8988T (cell line): Measurements from ENCODE around the gene EMCN.
"Not testable (repeated sequence)": the region's sequence is repeated elsewhere in the genome, so short reads cannot be mapped to it uniquely, and the experiment has no call there.

Source experiments
- DNase-seq: peaks from one replicate; pipeline ENCODE4 v3.0.0; 2011

Gene EMCN

DNA sequence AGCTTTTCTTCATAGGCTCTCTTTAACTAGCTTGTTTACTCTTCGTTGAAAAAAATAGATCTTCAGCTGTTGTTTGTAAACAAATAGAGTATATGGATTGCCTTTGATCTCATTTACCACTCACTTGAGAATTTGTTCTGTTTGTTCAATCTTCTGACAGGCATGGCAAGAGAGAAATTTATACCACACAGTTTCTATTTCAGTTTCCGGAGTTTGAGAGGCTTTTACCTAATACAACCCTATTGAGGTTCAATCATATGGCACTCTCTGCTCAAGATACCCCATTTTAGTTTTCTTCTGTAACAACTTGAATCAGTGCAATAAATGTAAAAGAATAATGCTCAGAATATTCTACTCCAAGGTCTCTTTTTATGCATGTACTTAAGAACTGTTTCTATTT is 148.0 kb downstream of the EMCN start:
- DNase-seq = no peak

DNA sequence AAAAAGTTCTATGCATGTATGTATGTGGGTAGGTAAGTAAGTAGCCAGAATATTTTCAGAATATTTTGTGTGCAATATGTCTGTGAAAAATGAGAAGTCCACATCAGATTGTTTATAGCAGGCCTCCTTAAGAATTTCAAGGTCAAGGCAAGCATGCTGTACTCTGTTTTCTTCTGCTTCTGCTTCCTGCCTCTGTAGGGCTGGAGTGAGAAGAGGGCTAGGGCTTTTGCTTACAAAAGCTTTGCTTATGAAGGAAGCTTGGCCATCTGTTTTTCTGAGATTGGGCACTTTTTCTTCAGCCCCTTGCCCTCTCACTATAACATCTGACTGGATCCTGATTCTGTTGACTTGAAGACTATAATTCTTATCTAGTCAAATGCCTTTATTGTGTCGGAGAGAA is 150.4 kb downstream of the EMCN start:
- DNase-seq = no peak

DNA sequence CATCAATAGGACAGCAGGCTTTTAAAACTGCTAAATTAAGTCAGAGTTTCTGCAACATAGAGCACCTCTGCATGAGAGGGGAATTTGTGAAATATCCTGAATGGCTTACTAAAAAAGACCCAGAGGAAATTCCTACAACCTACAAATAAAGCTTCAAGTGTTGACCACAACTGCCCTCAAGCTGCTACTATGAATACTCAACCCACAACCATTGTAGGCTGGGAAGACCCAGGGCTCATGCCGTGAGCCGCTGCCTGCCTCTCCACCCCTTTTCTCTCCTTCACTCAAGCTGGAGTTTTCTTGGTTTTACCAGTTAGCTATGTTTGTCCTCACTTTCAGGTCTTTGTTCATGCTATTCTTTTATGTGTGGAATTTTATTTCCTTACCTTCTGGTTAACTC is 151.6 kb downstream of the EMCN start:
- no peak for DNase-seq

DNA sequence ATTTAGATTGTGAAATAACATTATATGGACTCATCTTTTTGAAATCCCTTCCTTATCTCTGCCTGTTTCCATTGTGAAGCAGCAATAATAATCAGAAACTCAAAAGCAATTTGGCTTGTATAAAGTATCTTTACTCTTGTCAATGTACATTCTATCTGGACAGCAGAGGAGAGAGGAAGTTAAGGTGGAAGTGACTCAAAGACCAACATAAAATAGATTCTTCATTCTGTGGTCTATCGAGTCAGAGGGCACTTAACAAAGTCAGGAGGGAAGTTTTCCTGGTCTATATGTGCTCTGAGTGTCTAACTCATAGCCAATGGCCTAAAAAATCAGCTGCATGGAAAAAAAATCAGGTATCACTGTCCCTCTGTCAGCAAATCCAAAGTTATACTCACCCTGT is 155.5 kb downstream of the EMCN start:
- no peak for DNase-seq

DNA sequence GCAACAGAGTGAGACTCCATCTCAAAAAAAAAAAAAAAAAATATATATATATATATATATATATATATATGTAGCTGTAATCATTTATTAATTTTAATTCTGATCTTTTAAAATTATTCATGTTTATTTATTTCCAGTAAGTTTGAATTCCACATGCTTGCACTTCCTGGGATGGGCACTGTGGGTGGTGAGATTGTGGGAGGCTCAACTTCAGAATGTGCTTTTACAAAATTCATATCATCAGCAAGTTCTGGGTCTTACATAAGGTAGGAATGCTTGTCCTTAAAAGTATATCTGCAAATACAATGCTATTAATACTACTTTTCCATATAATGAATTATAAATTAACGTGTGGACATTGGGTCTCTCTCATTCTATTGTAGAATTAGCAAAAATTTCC is 156.5 kb downstream of the EMCN start:
- no peak for DNase-seq

DNA sequence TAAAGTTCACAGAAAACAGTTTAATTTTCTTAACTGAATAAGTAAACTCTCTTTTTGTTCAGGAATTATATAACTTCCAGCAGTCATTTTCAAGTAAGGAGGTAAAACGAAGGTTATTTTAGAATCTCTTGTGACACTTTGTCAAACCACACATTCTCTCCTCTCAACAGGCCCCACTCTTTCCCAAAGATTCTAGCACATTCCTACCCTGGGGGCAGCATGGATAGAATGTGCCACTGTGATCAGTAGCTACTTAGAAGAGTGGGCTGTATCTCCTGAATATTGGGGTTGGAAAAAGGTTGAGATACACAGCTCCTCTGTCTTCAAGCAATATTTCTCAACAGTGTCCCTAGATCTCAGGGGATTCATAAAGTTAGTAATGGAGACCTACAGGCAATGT is 157.6 kb downstream of the EMCN start:
- DNase-seq = no peak

DNA sequence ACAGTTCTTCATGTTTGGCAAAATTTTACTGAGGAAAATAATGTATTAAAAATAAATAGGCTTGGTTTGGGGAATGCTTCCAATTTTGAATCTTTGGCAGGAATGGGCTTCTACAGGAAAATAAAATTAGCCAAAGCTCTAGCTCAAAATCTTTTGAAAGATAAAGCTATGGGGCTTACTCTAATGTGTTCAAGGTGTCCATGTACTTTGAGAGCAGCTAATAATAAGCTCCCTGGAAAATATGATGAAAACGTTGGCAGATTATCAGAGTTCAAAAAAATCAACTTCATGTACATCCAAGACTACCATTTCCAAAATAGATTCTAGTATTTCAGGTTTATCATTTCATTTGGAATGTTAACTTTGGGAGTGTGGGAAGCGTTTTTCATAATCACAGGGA is 158.4 kb downstream of the EMCN start:
- no peak for DNase-seq

DNA sequence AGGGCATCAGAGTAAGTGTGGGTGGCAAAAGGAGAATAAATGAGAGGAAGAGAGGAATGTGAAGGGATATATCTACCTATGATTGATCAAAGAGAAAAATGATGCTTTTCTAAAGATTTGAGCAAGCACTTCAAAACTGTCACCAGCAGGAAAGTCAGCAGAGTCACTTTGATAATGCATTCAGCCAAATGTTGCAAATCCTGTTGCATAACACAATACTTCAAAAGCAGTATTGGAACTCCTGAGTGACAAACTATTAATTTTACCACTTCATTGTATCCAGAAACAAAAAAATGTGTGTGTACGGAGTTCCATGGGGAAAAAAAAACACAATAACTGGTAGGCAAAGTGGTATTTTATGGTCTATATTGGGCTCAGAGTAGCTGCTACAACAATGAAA is 160.3 kb downstream of the EMCN start:
- no peak for DNase-seq

DNA sequence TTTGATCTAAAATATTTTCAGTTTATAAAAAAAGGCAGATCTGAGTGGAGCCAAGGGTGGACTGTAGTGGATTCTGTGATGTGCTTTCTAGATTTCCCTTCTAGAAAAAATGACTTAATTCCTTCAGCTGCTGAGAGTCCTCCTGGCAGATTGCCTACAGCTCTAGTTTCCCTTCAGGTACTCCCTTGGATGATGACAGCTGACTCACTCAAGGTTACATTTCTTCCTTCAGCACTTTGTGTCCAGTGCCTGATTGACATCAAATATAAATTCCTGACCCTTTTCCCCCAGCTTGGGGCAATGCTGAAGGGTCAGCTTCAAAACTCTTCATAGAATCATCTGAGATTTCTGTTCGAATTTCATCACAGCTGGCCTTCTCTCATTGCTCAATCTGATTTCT is 161.7 kb downstream of the EMCN start:
- no peak for DNase-seq

DNA sequence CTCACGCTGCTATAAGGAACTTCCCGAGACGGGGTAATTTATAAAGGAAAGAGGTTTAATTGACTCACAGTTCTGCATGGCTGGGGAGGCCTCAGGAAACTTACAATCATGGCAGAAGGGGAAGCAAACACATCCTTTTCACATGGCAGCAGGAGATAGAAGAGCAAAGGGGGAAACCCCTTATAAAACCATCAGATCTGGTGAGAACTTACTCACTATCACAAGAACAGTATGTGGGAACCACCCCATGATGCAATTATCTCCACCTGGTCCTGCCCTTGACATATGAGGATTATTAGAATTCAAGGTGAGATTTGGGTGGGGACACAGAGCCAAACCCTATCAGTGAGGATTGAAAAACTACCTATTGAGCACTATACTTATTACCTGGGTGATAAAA is 165.5 kb downstream of the EMCN start:
- DNase-seq = not testable (repeated sequence)

DNA sequence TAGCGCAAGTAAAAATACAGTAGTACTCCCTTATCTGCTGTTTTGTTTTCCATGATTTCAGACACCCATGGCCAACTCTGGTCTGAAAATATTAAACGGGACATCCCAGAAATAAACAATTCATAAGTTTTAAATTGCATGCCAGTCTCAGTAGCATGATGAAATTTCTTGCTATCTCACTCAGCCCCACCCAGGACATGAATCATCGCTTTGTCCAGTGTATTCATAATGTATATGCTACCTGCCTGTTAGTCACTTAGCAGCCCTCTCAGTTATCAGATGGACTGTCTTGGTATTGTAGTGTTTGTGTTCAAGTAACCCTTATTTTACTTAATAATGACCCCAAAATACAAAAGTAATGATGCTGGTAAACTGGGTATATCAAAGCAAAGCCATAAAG is 169.3 kb downstream of the EMCN start:
- DNase-seq = no peak

DNA sequence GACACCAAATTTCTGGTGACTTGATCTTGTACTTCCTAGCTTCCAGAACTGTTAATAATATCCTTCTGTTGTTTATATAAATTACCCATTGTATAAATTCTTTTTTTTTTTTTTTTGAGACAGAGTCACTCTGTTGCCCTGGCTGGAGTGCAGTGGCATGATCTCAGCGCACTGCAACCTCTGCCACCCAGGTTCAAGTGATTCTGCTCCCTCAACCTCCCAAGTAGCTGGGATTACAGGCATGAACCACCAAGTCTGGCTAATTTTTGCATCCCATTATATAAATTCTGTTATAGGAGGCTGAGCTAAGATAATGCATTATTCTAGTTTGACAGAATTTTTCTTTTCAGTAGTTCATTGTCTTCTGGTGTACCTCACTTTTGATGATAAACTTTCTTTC is 170.6 kb downstream of the EMCN start:
- DNase-seq = no peak

DNA sequence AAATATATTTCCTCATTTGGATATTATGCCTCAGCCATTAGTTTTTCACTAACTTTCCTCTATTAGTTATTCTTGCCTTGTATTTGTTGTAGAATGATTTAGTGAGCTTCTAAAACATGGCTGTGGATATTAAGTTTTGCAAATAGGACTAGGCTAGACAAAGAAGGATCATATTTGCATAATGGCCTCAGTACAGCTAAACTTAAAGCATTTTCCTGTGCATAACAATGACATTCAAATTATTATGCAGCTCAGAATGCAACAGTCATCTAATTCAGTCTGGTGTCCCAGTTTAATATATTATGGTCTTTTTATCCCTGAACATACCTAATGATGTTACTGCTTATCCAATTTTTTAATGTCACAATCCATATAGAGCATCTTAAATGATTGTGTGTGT is 172.2 kb downstream of the EMCN start:
- no peak for DNase-seq
